Heart left ventricle (tissue), 16 donors: ENCODE data around the gene SAMD11. TPM values are rescaled to one million over a fixed set of nuclear protein-coding genes. Genes with fewer than 3 reads are reported as not detected.

Experiments
- ATAC-seq, 4 donors: fragments of 200-7000 bp; cut with Tn5 transposase; one replicate each; pipeline ENCODE4 v1.9.1; 2020 to 2022; ENCODE audit warnings: moderate library complexity in 4 of 4, mild to moderate bottlenecking in 3 of 4, moderate number of reproducible peaks in 1 of 4
- DNase-seq, 5 donors: peaks; one replicate each; pipeline ENCODE4 v3.0.0-alpha.2; 2020
- H3K27ac ChIP-seq, 12 donors: fragments of 200-600 bp; sonication (generic) in 4 of 12; one replicate each; pipeline versions ENCODE4 v1.5.0 to v1.8.0; 2016 to 2022; ENCODE audit warnings: mild to moderate bottlenecking in 2 of 12
- H3K27me3 ChIP-seq, 9 donors: fragments of 200-600 bp; sonication (generic) in 2 of 9; one replicate each; pipeline versions ENCODE4 v1.5.1 to v1.8.0; 2016 to 2022; ENCODE audit warnings: mild to moderate bottlenecking in 3 of 9
- H3K36me3 ChIP-seq, 9 donors: fragments of 200-600 bp; sonication (generic) in 2 of 9; one replicate each; pipeline versions ENCODE4 v1.5.0 to v1.8.0; 2018 to 2022; ENCODE audit warnings: mild to moderate bottlenecking in 2 of 9
- H3K4me1 ChIP-seq, 12 donors: fragments of 200-600 bp; sonication (generic) in 4 of 12; one replicate each; pipeline versions ENCODE4 v1.5.0 to v1.8.0; 2016 to 2022; ENCODE audit warnings: mild to moderate bottlenecking in 3 of 12
- H3K4me3 ChIP-seq, 12 donors: fragments of 200-600 bp; sonication (generic) in 4 of 12; one replicate each; pipeline versions ENCODE4 v1.5.0 to v1.8.0; 2017 to 2022; ENCODE audit warnings: mild to moderate bottlenecking in 9 of 12, moderate library complexity in 4 of 12
- H3K9me3 ChIP-seq, 12 donors: fragments of 200-600 bp; sonication (generic) in 4 of 12; one replicate each; pipeline versions ENCODE4 v1.5.0 to v1.8.0; 2016 to 2022; ENCODE audit warnings: mild to moderate bottlenecking in 1 of 12
- CTCF ChIP-seq, 12 donors: fragments of 200-600 bp; sonication (generic) in 4 of 12; IDR thresholded peaks; one replicate each; pipeline versions ENCODE4 v1.5.0 to v1.8.0; 2018 to 2022; ENCODE audit warnings: antibody characterized with exemption in 12 of 12, mild to moderate bottlenecking in 5 of 12
- POLR2A ChIP-seq, 2 donors: fragments of 450-650 bp; IDR thresholded peaks; one replicate each; pipeline ENCODE4 v1.6.1; 2017; ENCODE audit warnings: antibody characterized with exemption in 2 of 2, mild to moderate bottlenecking in 2 of 2, moderate library complexity in 2 of 2
- WGBS, 4 donors: extraction: QIAGEN DNeasy Blood & Tissue Kit in 2 of 4; methylation state at CpG; one replicate each; pipeline versions ENCODE4 v1.1.5 to v1.1.7; 2013 to 2018; 5-methylcytosine and 5-hydroxymethylcytosine counted together
- intact Hi-C, 10 donors: fragments of 100-400 bp; cut with DNase I; formaldehyde crosslinking; loops; one replicate each; pipeline versions ENCODE4 v1.11.1 to v1.14.2; 2022
- polyA plus RNA-seq, 2 donors: library from polyadenylated mRNA; stranded (reverse); fragments of 200-250 nt; gene quantifications; one replicate each; pipeline ENCODE4 v1.2.3, GENCODE V29; 2013
- total RNA-seq, 9 donors: library from RNA; depleted of rRNA in 2 of 9; stranded (reverse); fragments of >200 nt in 2 of 9; fragmentation: NEBNext Ultra II Directional in 3 of 9; extraction: Animal tissue kit (Norgen Biotek cat#: 25700) in 3 of 9; gene quantifications; one replicate each; pipeline versions ENCODE4 v1.1.0 to v1.2.4, GENCODE V29; 2016 to 2023
- donor health status: ischemic (EF 13 %, LVEDD 7.1; RV severe dilation, severe dysfunction).
- donor health status: healthy with polysubstance abuse.
- donor health status: DM: no; HTN: yes; CAD: no.
- donor health status: DM: no; HTN: no; CAD: no.
- donor health status: ischemic (EF 25% LVEDD 6.9; RV normal size, moderate dysfunction).
- donor health status: ischemic (EF 25% LVEDD 5.7; RV mildly dilated, moderate dysfunction).
- donor health status: healthy.
- donor health status: DM: yes; HTN: yes; CAD: no.
- donor health status: ischemic (EF 35%, LVEDD 5.7; RV mildly dilated, moderate dysfunction).
- donor health status: nonischemic (EF 11% LVEDD 7.7; RV severe dilation, severe dysfunction).
- donor health status: DM: yes; HTN: yes; CAD: no.
- donor health status: PGD.
- donor health status: ischemic (EF 29% LVEDD 5.4; RV normal size, mild dysfunction).
- donor health status: nonischemic (EF 23%, LVEDD 6.1; RV moderate dilation, normal function).

SAMD11 gene
- total and polyA plus RNA-seq, 11 donors = 0.38 to 3.2 (median 0.96) TPM

- intact Hi-C loops = loop anchor here in 2 of 10 donors (5.0 to 10.0 kb wide), 2 partner anchors 40 to 47 kb away; no protein-coding TSS in a partner anchor
- Histone ChIP-seq H3K4me1 (peaks cover 0 to 3% (median under 1%) of the 10 kb centered on the region in 12 donors), H3K36me3 (peaks cover 0 to 99% (median 95%) of the 10 kb centered on the region in 9 donors), H3K9me3 (no peaks in the 10 kb centered on the region), H3K4me3 (no peak overlapping the region), H3K27me3 (no peaks in the 10 kb centered on the region), H3K27ac (no peak overlapping the region)
- ATAC-seq (no peak), DNase-seq (no peak)
- 86 to 94% (median 91%) methylated on average over 14 to 15 of the region's 15 CpGs for WGBS, 4 donors
- TF ChIP-seq POLR2A (IDR thresholded peaks at IDR 0.05) (no peak), CTCF (IDR thresholded peaks at IDR 0.05) (no peak)
These were observed 28.5 kb downstream of the SAMD11 start for GRCh38 chr1:952201-952600.

GRCh38 chr1:952603-953002 is 28.9 kb downstream of the SAMD11 start:
- H3K27me3 ChIP-seq = no peaks in the 10 kb centered on the region
- no peak overlapping the region for H3K27ac ChIP-seq
- intact Hi-C loops = loop anchor here in 2 of 10 donors (5.0 to 10.0 kb wide), 2 partner anchors 40 to 48 kb away; no protein-coding TSS in a partner anchor
- ATAC-seq = no peak
- peaks cover 0 to 7% (median 4%) of the 10 kb centered on the region in 12 donors for H3K4me1 ChIP-seq
- WGBS, 4 donors = 87 to 97% (median 90%) methylated on average over 2 to 7 of the region's 7 CpGs
- DNase-seq = no peak
- no peak for TF ChIP-seq POLR2A (IDR thresholded peaks at IDR 0.05)
- TF ChIP-seq CTCF (IDR thresholded peaks at IDR 0.05) = no peak
- H3K4me3 ChIP-seq = no peak overlapping the region
- H3K9me3 ChIP-seq = no peaks in the 10 kb centered on the region
- H3K36me3 ChIP-seq = peaks cover 0 to 95% (median 92%) of the 10 kb centered on the region in 9 donors

GRCh38 chr1:953524-954320 is 30.0 kb downstream of the SAMD11 start:
- ATAC-seq = no peak
- H3K4me1 ChIP-seq = peaks cover 0 to 18% (median 14%) of the 10 kb centered on the region in 12 donors
- H3K27me3 ChIP-seq = no peaks in the 10 kb centered on the region
- 90 to 97% (median 91%) methylated on average over 21 to 32 of the region's 32 CpGs for WGBS, 4 donors
- H3K27ac ChIP-seq = no peak overlapping the region
- intact Hi-C loops = loop anchor here in 2 of 10 donors (5.0 to 10.0 kb wide), 2 partner anchors 41 to 49 kb away; no protein-coding TSS in a partner anchor
- no peaks in the 10 kb centered on the region for H3K9me3 ChIP-seq
- TF ChIP-seq CTCF (IDR thresholded peaks at IDR 0.05) = no peak
- no peak for TF ChIP-seq POLR2A (IDR thresholded peaks at IDR 0.05)
- no peak overlapping the region for H3K4me3 ChIP-seq
- H3K36me3 ChIP-seq = peaks cover 0 to 85% (median 81%) of the 10 kb centered on the region in 9 donors
- no peak for DNase-seq

GRCh38 chr1:954927-955326 is 31.2 kb downstream of the SAMD11 start:
- Histone ChIP-seq H3K4me3 (no peak overlapping the region), H3K27me3 (no peaks in the 10 kb centered on the region), H3K9me3 (no peaks in the 10 kb centered on the region), H3K27ac (no peak overlapping the region), H3K4me1 (peaks cover 0 to 24% (median 19%) of the 10 kb centered on the region in 12 donors), H3K36me3 (peaks cover 0 to 73% (median 69%) of the 10 kb centered on the region in 9 donors)
- intact Hi-C loops = loop anchor here in 3 of 10 donors (5.0 to 10.0 kb wide), 3 partner anchors 43 to 50 kb away; no protein-coding TSS in a partner anchor
- 85 to 91% (median 89%) methylated on average over 10 to 13 of the region's 13 CpGs for WGBS, 4 donors
- ATAC-seq = no peak
- TF ChIP-seq POLR2A (IDR thresholded peaks at IDR 0.05) (no peak), CTCF (IDR thresholded peaks at IDR 0.05) (no peak)
- DNase-seq = no peak
